ENCODE results near the gene DOCK4.

DOCK4 gene

GRCh38 chr7:111820121-111820520, 386.1 kb downstream of the DOCK4 start:
- no peak overlapping the region for H3K4me3 ChIP-seq (ENCODE audit: low read depth, low read length)
- TF ChIP-seq, protein P1, sequence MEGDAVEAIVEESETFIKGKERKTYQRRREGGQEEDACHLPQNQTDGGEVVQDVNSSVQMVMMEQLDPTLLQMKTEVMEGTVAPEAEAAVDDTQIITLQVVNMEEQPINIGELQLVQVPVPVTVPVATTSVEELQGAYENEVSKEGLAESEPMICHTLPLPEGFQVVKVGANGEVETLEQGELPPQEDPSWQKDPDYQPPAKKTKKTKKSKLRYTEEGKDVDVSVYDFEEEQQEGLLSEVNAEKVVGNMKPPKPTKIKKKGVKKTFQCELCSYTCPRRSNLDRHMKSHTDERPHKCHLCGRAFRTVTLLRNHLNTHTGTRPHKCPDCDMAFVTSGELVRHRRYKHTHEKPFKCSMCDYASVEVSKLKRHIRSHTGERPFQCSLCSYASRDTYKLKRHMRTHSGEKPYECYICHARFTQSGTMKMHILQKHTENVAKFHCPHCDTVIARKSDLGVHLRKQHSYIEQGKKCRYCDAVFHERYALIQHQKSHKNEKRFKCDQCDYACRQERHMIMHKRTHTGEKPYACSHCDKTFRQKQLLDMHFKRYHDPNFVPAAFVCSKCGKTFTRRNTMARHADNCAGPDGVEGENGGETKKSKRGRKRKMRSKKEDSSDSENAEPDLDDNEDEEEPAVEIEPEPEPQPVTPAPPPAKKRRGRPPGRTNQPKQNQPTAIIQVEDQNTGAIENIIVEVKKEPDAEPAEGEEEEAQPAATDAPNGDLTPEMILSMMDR (IDR thresholded peaks at IDR 0.05; ENCODE audit: low read depth, low read length, missing control alignments), result no peak
- no peak for DNase-seq (ENCODE audit: low read depth)

GRCh38 chr7:111815354-111815753, 390.8 kb downstream of the DOCK4 start:
- DNase-seq (ENCODE audit: low read depth), result no peak
- H3K4me3 ChIP-seq (ENCODE audit: low read depth, low read length), result no peak overlapping the region
- TF ChIP-seq, protein P1 (IDR thresholded peaks at IDR 0.05; ENCODE audit: low read depth, low read length, missing control alignments), result no peak

- TF ChIP-seq, protein P1 (IDR thresholded peaks at IDR 0.05; ENCODE audit: low read depth, low read length, missing control alignments), result no peak
- no peak for DNase-seq (ENCODE audit: low read depth)
- no peak overlapping the region for H3K4me3 ChIP-seq (ENCODE audit: low read depth, low read length)
Observed at GRCh38 chr7:111813306-111813705, 392.9 kb downstream of the DOCK4 start.

DNA sequence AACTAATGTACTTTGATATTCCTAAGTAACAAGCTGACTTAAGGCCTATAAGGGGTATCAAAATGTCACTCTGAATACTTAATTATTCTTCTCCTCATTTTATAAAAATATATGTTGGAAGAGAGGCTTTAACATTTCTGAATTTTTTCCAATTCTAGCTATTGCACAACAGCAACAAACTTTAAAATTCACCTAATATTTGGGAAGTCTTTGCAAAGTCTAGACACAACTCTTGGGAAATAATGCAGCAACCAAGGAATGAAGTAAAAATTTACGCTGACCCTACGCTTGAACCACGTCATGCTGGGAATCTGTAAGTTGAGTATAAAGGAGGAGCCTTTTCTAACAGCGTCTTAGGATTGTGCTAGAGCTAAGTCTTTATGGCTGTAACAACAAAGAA, 400.0 kb downstream of the DOCK4 start:
- TF ChIP-seq, protein P1 (IDR thresholded peaks at IDR 0.05; ENCODE audit: low read depth, low read length, missing control alignments), result no peak
- no peak for DNase-seq (ENCODE audit: low read depth)
- H3K4me3 ChIP-seq (ENCODE audit: low read depth, low read length), result no peak overlapping the region

- TF ChIP-seq, protein P1 (IDR thresholded peaks at IDR 0.05; ENCODE audit: low read depth, low read length, missing control alignments), result no peak
- no peak for DNase-seq (ENCODE audit: low read depth)
- H3K4me3 ChIP-seq (ENCODE audit: low read depth, low read length), result no peak overlapping the region
Observed at GRCh38 chr7:111803015-111803758, 403.0 kb downstream of the DOCK4 start.

- TF ChIP-seq, protein P1 (IDR thresholded peaks at IDR 0.05; ENCODE audit: low read depth, low read length, missing control alignments), result no peak
- DNase-seq (ENCODE audit: low read depth), result no peak
- H3K4me3 ChIP-seq (ENCODE audit: low read depth, low read length), result no peak overlapping the region
Observed at GRCh38 chr7:111802194-111802772, 403.9 kb downstream of the DOCK4 start.

DNA sequence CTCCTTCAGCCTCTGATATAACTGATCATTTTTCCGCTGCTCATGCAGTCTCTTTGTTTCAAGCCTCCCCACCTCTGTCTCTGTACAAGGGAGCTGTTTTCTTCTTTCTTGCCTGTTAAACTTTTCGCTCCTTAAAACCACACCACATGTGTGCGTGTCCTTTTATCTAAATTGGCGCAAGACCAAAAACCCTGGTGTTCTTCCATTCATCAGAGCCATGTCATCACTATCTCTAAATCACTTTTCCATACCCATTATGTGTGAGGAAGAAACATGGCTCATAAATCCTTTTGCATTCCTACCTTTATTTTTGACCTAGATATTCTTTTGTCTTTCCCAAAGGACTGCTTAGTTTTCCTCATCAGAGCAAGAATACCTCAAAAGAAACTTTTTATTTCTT, 404.9 kb downstream of the DOCK4 start:
- DNase-seq (ENCODE audit: low read depth), result no peak
- TF ChIP-seq, protein P1 (IDR thresholded peaks at IDR 0.05; ENCODE audit: low read depth, low read length, missing control alignments), result no peak

More for the DNA sequence above, 404.9 kb downstream of the DOCK4 start:
- H3K4me3 ChIP-seq (ENCODE audit: low read depth, low read length), result no peak overlapping the region
